ENCODE results near the gene VPS26B.

GRCh38 chr11:134238956-134239355 lies 14.5 kb downstream of the VPS26B start:
- TF ChIP-seq CTCF (conservative IDR thresholded peaks at IDR 0.05): no peak
- no peak for TF ChIP-seq EZH2 (IDR thresholded peaks at IDR 0.05; ENCODE audit: low read depth)

All from PC-9 (cell line).